ENCODE results near the gene ZFTA. TPM values are rescaled to one million over a fixed set of nuclear protein-coding genes. Genes with fewer than 3 reads are reported as not detected.

Gene ZFTA
- total RNA-seq (2014; rRNA removed; shearing (Covaris generic)): 18.9 and 21.4 TPM in 2 replicates

GRCh38 chr11:63768237-63769041 is at the start of gene ZFTA:
TSS of gene ZFTA (minus strand) at chr11:63768775. CDS start at chr11:63768622, 153 bp downstream.

GRCh38 chr11:63813035-63813562 is 44.5 kb upstream of the ZFTA start, which contains the start of gene SPINDOC:
TSS of gene SPINDOC (plus strand) at chr11:63813456. CDS start at chr11:63813687, 231 bp downstream.

Small RNA genes lying within 50 kb of the gene (small RNA-seq; reads per million reads assigned to genes)
- not detected for gene RN7SL596P

Other genes with a start within 250 kb of the ZFTA start
- 1.7 and 3.3 TPM in 2 replicates for gene PLAAT4, start 232.0 kb downstream of the ZFTA start, total RNA-seq (2014; rRNA removed; shearing (Covaris generic))
- gene PLAAT2, start 205.4 kb downstream of the ZFTA start, total RNA-seq (2014; rRNA removed; shearing (Covaris generic)): not detected in 2 replicates
- 66.0 and 69.7 TPM in 2 replicates for gene PLAAT3, start 154.3 kb downstream of the ZFTA start, total RNA-seq (2014; rRNA removed; shearing (Covaris generic))
- 23.4 and 28.2 TPM in 2 replicates for gene ATL3, start 97.4 kb downstream of the ZFTA start, total RNA-seq (2014; rRNA removed; shearing (Covaris generic))
- 38.9 and 41.7 TPM in 2 replicates for gene RTN3, start 87.3 kb downstream of the ZFTA start, total RNA-seq (2014; rRNA removed; shearing (Covaris generic))
- gene SPINDOC, start 44.7 kb upstream of the ZFTA start, total RNA-seq (2014; rRNA removed; shearing (Covaris generic)): 53.4 and 61.5 TPM in 2 replicates
- 19.2 and 21.6 TPM in 2 replicates for gene MARK2, start 70.3 kb upstream of the ZFTA start, total RNA-seq (2014; rRNA removed; shearing (Covaris generic))
- 0.61 and 0.64 TPM in 2 replicates for gene RCOR2, start 148.4 kb upstream of the ZFTA start, total RNA-seq (2014; rRNA removed; shearing (Covaris generic))
- gene NAA40, start 170.2 kb upstream of the ZFTA start, total RNA-seq (2014; rRNA removed; shearing (Covaris generic)): 10.1 and 13.6 TPM in 2 replicates
- gene COX8A, start 205.8 kb upstream of the ZFTA start, total RNA-seq (2014; rRNA removed; shearing (Covaris generic)): 751 and 944 TPM in 2 replicates
- gene OTUB1, start 217.7 kb upstream of the ZFTA start, total RNA-seq (2014; rRNA removed; shearing (Covaris generic)): 89.1 and 101 TPM in 2 replicates